Stimulated activated CD8-positive, alpha-beta memory T cell treated with anti-CD3 and anti-CD28 coated beads, Interleukin-15, amount 100 ng/mL, for 1 hour (primary cell): Measurements from ENCODE around the gene CCNB1.
A peak's percentile ranks its signal among the peaks of the same experiment; 100 is the strongest.
"Not testable (repeated sequence)": the region's sequence is repeated elsewhere in the genome, so short reads cannot be mapped to it uniquely, and the experiment has no call there.

ENCODE experiments used
- DNase-seq: peaks from one replicate; pipeline ENCODE4 v3.0.0-alpha.2; 2020; ENCODE audit warnings: low read depth

The CCNB1 gene

DNA sequence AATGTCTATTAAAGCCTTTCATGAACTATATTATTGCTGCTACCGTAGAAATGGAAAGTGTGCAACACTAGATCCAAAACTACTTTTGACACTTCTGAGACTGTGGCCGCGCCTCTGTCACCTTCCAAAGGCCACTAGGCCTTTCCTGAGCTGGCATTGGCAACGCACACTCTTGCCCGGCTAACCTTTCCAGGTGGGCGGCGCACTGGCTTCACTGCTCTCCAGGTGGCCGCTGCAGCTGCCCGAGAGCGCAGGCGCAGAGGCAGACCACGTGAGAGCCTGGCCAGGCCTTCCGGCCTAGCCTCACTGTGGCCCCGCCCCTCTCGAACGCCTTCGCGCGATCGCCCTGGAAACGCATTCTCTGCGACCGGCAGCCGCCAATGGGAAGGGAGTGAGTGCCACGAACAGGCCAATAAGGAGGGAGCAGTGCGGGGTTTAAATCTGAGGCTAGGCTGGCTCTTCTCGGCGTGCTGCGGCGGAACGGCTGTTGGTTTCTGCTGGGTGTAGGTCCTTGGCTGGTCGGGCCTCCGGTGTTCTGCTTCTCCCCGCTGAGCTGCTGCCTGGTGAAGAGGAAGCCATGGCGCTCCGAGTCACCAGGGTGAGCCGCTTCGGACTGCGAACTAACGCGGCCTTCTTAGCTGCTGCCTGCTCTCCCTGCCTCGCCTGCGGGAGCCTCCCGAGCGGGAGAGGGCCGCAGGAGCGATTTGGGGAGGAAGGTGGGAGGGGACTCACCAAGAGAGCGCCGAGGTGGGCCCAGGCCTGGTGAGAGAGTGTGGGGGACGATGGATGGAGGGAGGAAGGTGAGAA lies at the start of gene CCNB1:
CCNB1 (plus strand) TSS at position 465 of the 807 bp plus-strand sequence; CDS start at position 578, 113 bp downstream.
- DNase-seq: peak; percentile 95

DNA sequence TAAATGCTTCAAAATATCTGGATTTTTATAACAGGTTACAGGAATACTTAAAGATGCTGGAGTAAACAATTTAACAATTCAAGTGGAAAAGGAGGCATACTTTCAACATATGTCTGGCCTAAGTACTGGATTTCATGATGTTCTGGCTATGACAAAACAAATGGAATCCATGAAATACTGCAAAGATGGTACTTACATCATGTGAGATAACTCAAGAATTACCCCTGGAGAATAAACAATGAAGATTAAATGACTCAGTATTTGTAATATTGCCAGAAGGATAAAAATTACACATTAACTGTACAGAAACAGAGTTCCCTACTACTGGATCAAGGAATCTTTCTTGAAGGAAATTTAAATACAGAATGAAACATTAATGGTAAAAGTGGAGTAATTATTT lies 37.5 kb upstream of the CCNB1 start:
- DNase-seq: no peak

DNA sequence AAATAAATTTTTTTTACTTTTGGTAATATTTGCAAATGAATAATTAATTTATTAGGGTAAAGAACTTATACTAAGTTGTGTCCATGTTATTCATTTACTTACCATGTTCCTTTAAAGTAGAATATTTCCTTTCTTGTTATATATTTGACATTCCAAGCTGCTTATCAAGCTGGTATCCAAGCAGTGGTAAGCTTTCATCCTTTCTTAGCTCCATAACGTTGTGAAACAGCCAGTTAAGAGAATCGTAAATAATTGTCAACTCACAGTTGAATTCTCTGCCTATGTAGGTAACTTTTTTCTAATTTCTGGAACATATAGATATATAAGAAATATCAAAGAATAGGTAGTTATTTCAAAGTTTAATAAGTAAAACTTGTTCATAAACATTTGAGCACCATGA lies 36.7 kb upstream of the CCNB1 start:
- DNase-seq: no peak

DNA sequence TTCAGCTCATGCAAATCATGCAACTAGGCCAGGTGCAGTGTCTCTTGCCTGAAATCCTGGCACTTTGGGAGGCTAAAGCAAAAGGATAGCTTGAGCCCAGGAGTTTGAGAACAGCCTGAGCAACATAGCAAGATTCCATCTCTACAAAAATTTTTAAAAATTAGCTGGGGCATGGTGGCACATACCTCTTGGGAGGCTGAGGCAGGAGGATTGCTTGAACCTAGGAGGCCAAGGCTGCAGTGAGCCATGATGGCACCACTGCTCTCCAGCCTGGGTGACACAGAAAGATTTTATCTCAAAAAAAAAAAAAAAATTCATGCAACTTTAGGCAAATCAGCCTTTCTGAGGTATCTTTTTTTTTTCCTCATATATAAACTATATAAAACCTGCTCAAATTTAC lies 35.6 kb upstream of the CCNB1 start:
- no peak for DNase-seq

DNA sequence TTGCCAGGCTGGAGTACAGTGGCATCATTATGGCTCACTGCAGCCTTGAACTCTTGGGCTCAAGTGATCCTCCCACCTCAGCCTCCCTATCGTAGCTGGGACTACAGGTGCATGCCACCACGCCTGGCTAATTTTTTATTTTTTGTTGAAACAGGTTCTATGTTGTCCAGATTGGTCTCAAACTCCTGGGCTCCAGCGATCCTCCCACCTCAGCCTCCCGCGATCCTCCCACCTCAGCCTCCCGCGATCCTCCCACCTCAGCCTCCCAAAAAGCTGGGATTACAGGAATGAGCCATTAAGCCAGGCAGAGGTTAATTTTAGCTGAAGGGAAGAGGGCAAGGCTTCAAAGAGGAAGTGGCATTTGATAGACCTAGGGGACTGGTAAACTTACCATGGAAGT lies 32.8 kb upstream of the CCNB1 start:
- no peak for DNase-seq

DNA sequence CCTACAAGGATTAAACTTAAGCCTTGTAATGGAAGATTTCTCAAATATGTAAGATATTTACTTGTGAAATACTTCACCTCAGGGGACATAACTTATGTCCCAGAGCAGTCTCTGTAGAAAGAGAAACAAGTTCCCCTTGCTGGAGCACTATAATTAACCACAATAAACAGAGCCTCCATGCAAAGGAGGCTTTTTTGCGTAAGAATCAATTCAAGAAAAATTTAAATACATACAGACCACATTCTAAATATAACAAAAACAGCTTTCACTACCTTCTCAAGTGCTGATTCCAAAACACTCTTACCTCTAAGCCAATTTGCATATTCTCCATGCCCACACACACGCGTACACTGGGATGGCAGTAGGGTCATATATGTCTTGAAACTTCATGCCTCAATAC lies 30.7 kb upstream of the CCNB1 start:
- DNase-seq: no peak

DNA sequence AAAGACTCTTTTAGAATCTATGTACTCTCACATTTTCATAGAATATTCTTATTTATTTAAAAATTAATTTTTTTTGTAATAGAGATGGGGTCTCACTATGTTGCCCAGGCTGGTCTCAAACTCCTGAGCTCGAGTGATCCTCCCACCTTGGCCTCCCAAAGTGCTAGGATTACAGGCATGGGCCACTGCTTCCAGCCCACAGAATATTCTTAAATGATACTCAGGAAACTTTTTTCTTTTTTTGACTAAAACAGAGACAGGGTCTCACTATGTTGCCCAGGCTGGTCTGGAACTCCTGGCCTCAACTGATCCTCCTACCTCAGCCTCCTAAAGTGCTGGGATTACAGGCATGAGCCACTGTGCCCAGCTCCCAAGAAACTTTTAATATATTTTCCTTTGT lies 29.7 kb upstream of the CCNB1 start:
- not testable (repeated sequence) for DNase-seq

DNA sequence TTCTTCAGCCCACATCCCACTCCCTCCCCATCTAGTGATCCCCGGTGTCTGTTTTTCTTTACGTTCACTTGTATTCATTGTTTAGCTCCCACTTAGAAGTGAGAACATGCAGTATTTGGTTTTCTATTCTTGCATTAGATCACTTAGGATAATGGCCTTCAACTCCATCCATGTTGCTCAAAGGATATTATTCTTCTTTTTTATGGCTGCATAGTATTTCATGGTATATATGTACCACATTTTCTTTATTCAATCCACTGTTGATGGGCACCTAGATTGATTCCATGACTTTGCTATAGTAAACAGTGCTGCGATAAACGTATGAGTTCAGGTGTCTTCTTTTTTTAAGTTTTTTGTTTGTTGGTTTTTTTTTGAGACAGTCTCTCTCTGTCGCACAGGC lies 29.1 kb upstream of the CCNB1 start:
- no peak for DNase-seq

DNA sequence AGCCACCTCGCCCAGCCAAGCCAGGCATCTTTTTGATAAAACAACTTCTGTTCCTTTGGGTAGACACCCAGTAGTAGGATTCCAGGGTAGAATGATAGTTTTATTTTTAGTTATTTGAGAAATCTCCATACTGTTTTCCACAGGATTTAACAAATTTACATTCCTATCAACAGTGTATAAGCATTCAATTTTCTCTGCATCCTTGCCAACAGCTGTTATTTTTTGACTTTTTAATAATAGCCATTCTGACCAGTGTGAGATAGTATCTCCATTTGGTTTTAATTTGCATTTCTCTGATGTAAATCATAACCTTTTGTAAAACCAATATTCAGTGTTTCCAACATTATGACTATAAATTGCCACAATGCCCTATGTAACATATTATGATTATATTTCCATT lies 28.2 kb upstream of the CCNB1 start:
- DNase-seq: no peak

DNA sequence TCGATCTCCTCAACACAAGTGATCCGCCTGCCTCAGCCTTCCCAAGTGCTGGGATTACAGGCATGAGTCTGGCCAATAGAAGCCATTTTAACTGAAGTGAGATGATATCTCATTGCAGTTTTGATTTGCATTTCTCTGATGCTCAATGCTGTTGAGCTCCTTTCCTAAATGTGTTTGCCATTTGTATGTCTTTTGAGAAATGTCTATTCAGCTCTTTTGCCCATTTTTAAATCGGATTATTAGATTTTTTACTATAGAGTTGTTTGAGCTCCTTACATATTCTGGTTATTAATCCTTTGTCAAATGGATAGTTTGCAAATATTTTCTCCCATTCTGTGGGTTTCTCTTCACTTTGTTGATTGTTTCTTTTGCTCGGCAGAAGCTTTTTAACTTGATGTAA lies 26.7 kb upstream of the CCNB1 start:
- not testable (repeated sequence) for DNase-seq

DNA sequence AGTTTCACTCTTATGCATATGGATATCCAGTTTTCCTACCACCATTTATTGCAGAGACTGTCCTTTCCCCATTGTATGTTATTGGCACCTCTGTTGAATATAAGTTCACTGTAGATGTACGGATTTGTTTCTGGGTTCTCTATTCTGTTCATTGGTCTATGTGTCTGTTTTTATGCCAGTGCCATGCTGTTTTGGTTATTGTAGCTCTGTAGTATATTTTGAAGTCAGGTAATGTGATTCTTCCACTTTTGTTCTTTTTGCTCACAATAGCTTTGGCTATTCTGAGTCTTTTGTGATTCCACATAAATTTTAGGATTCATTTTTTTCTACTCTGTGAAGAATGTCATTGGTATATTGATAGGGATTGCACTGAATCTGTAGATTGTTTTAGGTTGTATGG lies 26.1 kb upstream of the CCNB1 start:
- DNase-seq: no peak

DNA sequence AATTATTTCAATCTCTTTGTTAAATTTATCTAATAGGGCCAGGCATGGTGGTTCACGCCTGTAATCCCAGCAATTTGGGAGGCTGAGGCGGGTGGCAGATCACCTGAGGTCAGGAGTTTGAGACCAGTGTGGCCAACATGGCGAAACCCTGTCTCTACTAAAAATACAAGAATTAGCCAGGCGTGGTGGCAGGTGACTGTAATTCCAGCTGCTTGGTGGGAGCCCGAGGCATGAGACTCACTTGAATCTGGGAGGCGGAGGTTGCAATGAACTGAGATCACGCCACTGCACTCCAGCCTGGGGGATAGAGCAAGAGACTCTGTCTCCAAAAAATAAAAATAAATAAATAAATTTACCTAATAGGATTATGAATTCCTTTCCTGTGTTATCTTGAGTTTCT lies 18.4 kb upstream of the CCNB1 start:
- DNase-seq: not testable (repeated sequence)

DNA sequence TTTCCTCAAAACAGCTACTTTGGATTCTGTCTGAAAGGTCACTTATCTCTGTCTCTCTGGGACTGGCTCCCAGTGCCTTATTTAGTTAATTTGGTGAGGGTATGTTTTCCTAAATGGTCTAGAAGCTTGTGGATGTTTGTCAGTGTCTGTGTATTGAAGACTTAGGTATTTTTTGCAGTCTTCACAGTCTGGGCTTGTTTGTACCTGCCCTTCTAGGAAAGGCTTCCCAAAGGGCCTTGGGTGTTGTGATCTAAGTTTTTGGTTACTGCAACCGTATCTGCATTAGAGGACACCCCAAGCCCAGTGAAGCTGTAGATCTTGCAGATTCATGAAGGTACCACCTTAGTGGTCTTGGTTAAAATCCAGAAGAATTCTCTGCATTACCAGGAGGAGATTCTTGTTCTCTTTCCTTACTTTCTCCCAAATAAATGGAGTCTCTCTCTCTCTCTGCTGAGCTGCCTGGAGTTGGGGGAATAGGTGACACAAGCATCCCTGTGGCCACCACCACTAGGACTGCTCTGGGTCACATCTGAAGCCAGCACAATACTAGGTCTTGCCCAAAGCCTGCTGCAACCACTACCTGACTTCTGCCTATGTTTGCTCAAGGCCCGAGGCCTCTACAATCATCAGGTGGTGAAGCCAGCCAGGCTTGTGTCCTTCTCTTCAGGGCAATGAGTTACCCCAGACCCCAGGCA lies 17.8 kb upstream of the CCNB1 start:
- no peak for DNase-seq

DNA sequence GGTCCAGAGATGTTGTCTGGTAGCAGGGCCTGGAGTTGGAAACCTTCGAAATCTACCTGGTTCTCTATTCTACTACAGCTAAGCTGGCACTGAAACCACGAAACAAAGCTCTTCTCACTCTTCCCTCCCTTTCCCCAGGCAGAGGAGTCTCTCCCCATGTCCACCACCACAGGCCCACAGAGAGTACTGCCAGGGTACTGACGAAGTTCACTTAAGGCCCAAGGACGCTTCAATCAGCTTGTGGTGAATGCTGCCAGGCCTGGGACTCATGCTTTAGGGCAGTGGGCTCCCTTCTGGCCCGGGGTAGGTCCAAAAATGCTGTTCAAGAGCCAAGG lies 17.3 kb upstream of the CCNB1 start:
- DNase-seq: no peak

DNA sequence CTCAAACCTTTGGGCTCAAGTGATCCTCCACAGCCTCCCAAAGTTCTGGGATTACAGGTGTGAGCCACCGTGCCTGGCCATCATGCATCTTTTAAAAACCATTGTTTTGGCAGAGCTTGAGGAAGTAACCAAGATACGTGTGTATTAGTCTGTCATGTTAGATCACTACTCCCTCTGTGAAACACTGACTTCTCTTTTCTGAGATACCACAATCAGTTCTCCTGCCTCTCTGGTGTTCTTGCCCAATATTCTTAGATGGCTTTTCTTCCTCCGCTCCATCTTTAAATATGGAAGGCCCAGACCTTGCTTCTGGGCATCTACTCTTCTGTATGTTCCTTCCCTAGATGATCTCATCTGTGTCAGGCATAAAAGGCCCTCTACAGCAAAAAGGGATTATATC lies 14.2 kb upstream of the CCNB1 start:
- DNase-seq: no peak

DNA sequence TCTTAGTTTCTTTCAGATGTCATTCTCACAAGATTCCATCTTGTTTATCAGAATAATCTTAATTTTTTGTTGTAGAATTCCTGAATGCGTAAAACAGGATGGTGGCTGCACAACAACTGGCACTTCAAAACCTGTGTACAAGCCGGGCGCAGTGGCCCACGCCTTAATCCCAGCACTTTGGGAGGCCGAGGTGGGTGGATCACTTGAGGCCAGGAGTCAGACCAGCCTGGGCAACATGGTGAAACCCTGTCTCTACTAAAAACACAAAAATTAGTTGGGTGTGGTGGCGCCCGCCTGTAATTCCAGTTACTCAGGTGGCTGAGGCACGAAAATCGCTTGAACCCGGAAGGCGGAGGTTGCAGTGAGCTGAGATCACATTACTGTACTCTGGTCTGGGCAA lies 10.5 kb upstream of the CCNB1 start:
- DNase-seq: no peak

DNA sequence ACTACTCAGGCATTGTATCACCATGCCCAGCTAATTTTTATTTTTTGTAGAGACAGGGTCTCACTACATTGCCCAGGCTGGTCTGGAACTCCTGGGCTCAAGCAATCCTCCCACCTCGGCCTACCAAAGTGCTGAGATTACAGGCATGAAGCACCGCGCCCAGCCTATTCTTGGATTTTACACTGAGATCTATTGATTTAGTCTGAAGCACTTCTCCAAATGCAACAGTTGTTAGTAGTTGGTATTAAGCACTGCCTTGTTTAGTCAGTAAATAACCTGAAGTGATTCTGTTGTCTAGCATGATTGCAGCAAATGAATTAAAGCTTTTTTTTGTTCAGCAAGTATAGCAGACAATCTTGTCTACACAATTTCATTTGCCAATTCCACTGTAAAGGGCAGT lies 8.9 kb upstream of the CCNB1 start:
- DNase-seq: no peak

DNA sequence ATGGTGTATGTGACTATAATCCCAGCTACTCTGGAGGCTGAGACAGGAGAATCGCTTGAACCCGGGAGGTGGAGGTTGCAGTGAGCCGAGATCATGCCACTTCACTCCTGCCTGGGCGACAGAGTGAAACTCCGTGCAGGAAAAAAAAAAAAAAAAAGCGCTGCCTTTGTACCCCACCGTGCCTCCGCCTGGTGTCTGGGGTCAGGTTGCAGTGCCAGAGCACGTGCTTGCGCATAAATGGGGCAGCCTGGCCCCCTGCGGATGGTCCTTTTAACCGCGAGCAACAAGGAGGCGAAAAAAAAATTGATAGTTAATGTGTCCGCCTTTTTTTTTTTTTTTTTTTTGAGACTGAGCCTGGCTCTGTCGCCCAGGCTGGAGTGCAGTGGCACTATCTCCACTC lies 6.3 kb upstream of the CCNB1 start:
- DNase-seq: no peak

DNA sequence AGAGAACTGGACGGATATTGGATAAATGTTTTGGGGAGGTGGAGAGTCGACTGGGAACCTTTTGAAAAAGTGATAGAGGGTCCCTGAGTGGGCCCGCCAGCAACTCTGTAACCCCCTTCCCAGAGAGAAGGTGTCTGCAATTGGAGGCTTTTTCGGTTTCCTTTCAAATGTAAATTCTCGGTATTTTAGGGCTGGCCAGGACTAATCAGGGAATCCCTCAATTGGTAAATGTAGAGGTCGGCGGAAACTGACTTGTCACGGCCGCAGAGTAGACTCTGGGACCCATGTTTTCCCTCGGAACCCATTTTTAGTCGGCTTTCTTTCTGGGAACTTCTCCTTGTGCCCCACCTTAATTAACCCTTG lies 524 bp downstream of the CCNB1 start:
- DNase-seq: no peak

DNA sequence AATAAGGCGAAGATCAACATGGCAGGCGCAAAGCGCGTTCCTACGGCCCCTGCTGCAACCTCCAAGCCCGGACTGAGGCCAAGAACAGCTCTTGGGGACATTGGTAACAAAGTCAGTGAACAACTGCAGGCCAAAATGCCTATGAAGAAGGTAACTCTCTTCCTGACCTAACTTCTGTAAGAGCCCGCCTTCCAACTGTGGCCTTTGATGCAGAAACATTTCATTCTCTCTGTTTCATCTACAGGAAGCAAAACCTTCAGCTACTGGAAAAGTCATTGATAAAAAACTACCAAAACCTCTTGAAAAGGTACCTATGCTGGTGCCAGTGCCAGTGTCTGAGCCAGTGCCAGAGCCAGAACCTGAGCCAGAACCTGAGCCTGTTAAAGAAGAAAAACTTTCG lies 979 bp downstream of the CCNB1 start:
- DNase-seq: no peak

DNA sequence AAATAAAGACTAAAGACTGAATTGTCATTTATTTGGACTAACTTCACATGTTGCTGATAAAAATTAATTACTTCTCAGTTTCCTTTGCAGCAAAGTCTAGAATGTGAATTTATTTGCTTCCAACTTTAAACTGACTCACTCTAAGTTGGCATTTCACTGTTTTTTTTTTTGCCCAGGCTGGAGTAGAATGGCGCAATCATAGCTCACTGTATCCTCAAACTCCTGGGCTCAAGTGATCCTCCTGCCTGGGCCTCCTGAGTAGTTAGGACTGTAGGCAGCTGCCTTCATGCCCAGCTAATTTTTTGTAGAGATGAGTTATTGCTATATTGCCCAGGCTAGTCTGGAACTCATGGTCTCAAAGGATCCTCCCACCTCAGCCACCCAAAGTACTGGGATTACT lies 3.5 kb downstream of the CCNB1 start:
- no peak for DNase-seq

DNA sequence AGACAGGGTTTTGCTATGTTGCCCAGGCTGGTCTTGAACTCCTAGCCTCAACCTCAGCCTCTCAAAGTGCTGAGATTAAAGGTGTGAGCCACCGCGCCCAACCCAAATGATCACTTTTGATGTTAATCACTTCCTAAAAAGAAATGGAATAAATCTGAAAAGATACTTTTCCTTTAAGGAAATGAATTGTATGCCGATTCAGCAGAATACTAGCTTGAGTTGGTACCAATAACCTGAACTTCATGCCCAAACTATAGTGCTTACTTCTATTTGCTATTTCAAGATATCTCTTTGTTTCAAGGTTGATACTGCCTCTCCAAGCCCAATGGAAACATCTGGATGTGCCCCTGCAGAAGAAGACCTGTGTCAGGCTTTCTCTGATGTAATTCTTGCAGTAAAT lies 4.0 kb downstream of the CCNB1 start:
- DNase-seq: no peak

DNA sequence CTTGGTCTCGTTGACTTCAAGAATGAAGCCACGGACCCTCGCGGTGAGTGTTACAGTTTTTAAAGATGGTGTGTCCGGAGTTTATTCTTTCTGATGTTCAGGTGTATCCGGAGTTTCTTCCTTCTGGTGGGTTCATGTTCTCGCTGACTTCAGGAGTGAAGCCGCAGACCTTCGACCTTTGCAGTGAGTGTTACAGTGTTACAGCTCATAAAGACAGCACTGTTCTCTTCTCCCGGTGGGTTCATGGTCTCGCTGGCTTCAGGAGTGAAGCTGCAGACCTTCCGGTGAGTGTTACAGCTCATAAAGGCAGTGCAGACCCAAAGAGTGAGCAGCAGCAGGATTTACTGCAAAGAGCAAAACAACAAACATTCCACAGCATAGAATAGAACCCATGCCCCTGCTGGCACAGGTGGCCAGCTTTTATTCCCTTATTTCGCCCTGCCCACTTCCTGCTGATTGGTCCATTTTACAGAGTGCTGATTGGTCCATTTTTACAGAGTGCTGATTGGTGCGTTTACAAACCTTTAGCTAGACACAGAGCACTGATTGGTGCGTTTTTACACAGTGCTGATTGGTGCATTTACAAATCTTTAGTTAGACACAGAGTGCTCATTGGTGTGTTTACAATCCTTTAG lies 14.8 kb downstream of the CCNB1 start:
- DNase-seq: not testable (repeated sequence)

DNA sequence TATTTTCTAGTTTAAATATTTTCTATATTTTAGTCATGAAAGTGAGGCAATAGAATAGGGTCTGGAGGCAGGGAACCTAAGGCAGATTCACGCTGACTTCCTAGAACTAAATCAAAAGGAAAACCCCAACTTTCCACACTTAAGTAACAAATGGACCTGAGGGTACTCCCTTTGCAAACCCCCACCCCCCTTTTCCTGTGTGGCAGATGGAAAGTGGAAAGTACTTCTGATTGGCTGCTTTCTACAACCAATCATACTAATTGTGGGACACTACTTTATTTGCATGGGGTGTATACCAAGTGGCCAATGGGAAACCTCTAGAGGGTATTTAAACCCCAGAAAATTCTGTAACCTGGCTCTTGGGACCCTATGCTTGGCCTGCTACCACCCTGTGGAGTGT lies 17.7 kb downstream of the CCNB1 start:
- DNase-seq: no peak
